ENCODE measurements around the gene MYO7B.

DNA sequence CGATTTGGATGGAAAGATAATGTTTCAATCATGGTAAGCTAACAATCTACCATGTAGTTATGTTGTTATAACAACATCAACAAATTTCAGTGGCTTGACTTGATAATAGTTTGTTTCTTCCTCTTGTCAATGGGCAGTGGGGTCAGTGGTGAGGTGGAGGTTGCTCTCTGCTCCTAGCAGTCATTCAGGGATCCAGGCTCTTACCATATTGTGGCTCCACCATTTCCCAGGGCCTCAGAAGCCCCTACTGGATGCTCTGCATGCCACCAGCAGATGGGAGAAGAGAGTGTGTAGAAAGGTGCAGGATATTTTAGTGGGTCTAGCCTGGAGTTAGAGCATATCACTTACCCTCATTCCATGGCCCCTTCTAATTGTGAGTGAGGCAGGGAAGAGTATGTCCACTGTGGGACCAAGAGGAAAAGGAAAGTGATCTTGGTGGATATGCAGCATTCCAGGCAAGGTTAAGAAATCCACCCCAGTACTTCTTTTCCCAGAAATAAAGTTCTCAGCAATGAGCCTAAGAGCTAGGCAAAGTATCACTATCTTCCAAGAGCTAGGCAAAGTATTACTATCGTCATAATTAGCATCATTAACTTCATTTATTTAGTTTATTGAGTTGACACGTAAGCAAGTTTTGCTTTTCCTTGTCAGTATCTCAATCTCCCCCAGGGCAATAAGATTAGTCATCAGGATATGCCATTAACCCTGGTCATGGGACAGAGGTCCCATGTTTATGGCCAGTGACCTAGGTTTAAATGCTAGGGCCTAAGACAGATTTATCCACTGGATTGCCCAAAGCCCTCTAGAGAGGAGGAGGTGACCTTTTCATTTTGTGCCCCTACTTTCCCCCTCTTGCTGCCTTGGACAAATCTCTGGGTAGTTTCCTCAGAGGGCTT is 5.0 kb upstream of the MYO7B start:
- TF ChIP-seq, protein P1, sequence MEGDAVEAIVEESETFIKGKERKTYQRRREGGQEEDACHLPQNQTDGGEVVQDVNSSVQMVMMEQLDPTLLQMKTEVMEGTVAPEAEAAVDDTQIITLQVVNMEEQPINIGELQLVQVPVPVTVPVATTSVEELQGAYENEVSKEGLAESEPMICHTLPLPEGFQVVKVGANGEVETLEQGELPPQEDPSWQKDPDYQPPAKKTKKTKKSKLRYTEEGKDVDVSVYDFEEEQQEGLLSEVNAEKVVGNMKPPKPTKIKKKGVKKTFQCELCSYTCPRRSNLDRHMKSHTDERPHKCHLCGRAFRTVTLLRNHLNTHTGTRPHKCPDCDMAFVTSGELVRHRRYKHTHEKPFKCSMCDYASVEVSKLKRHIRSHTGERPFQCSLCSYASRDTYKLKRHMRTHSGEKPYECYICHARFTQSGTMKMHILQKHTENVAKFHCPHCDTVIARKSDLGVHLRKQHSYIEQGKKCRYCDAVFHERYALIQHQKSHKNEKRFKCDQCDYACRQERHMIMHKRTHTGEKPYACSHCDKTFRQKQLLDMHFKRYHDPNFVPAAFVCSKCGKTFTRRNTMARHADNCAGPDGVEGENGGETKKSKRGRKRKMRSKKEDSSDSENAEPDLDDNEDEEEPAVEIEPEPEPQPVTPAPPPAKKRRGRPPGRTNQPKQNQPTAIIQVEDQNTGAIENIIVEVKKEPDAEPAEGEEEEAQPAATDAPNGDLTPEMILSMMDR (IDR thresholded peaks at IDR 0.05 in 4 of 5, conservative IDR thresholded peaks at IDR 0.05 in 1 of 5): no peak
- TF ChIP-seq POLR2A (IDR thresholded peaks at IDR 0.05): no peak
